ENCODE results near the gene DMAC2.
"Not testable (repeated sequence)": the region's sequence is repeated elsewhere in the genome, so short reads cannot be mapped to it uniquely, and the experiment has no call there.

Gene DMAC2

DNA sequence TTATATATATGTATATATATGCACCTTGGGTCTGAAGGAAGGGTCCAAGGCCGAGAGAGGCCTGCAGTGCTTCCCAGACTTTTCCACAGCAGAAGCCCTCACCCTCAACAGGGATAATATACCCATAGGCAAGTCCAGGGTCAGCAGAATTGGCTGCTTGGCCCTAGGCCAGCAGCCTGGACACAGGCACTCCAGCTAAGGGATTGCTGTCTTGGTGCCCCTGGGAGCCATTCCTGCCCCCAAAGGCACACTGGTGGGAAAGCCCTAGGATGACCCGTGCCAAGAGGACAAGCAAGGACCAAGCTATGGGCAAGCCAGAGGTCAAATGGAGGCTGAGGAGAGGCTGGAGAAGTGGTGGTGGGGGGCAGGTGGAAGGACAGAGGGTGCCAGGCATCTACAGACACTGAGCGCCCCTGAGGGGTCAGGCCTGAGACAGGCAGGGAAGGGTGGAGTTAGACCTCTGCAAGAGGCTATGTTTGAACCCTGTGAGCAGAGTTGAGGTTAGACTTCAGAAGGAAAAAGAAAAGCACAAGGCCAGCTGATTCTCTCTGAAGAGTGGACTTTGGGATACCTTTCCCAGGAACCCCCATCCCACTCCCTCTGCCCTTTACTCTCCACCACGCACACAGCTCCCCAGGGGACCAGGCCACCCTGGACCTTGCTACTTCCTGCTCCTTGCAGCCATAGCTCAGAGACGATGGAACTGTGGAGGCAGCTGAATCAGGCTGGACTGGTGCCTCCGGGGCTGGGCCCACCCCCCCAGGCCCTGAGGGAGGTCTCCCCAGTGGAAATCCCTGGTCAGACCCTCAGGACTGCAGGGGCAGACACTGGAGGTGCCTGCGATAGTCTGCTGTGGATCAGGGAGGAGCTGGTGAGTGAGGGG lies 3.0 kb upstream of the DMAC2 start, which contains the start of gene ERICH4:
ERICH4 (plus strand) TSS at position 684 of the 883 bp plus-strand sequence; CDS start at position 698, 14 bp downstream.
- no peak for DNase-seq

DNA sequence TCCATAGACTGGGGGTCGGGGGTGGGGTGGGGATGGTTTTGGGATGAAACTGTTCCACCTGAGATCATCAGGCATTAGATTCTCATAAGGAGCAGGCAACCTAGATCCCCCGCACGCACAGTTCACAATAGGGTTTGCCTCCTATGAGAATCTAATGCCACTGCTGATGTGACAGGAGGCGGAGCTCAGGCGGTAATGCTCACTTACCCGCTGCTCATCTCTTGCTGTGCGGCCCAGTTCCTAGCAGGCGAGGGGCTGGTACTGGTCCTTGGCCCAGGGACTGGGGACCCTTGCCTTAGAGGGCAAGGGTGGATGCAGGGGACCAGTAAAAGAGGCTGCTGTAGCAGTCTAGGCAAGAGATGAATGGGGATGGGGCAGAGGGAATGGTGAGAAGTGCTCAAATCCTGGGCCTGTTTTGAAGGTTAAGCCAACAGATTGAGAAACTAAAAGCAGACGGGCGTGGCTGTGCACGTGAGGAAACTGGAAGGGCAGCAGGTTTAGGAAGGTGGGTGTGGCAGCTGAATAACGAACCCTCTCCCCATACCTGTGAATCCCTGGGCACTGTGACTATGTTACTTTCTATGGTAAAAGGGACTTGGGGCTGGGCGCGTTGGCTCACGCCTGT lies 1.7 kb upstream of the DMAC2 start:
- DNase-seq: no peak

DNA sequence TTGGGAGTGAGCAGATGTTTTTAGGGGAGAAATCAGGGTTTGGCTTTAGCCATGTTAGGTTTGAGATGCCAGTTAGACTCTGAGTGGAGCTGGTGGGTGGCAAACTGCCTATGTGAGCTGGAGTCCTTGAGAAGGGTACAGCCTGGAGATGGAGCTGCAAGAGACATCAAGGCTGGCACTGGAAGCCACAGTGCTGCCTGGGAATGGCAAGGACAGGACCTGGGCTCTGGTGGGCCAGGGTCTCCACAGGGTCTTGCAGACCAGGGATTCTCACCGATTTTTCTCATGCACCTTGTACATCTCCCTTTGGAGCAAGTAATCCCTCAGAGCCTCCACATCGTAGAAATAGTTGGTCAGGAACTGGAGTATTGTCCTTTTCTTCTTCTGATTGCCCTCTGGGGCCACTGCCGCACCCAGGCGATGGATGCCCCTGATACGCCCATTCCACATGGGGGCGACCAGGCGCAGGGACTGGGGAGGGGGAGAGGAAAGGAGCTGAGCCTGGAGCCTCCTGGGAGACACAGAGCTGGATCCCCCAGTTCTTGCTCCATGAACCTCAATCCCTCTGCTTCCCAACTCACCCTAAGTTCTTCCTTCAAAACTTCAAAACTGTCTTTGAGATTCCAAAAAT lies 1.7 kb downstream of the DMAC2 start:
- DNase-seq: no peak

DNA sequence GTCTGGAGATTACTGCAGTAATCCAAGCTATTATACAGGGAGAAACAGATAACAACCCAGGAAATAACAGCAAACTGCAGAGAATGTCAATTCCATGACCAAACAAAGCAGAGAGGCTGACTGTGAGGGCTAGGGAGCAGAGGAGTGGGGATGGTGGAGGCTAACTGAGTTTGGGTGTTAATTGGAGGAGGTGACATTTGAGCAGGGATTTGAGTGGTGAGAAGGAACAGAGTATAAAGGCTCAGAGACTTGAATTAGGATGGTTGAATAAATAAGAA lies 3.1 kb downstream of the DMAC2 start:
- no peak for DNase-seq

DNA sequence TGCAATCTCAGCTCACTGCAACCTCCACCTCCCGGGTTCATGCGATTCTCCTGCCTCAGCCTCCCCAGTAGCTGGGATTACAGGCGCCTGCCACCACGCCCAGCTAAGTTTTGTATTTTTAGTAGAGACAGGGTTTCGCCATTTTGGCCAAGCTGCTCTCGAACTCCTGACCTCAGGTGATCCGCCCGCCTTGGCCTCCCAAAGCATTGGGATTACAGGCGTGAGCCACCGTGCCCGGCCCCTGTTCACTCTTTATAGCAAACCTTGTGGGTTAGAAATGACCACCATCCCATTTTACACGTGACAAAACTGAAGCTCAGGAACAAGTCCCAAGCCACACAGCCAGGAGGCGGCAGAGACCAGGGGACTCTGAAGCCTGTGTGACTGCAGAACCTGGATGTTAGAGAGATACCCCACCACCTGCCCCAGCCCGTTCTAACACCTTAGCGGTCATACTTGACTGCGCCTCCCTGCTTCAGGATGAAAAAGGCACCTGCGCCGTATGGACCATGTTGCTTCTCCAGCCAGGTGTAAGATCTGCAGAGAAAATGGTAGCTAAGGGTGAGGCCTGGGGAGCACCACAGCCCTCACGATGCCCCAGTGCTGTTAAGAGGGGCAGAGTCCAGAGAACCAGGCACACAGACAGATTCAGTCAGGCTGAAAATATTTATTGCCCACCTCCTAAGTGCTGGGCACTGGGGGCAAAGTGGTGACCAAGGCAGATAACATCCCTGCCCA lies 3.6 kb downstream of the DMAC2 start:
- no peak for DNase-seq

DNA sequence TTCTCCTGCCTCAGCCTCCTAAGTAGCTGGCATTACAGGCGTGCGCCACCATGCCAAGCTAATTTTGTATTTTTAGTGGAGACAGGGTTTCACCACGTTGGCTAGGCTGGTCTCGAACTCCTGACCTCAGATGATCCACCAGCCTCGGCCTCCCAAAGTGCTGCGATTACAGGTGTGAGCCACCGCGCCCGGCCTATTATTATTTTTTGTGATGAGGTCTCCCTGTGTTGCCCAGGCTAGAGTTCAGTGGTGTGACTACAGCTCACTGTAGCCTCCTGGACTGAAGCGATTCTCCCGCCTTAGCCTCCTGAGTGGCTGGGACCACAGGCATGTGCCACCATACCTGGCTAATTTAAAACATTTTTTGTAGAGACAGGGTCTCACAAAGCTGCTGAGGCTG lies 4.3 kb downstream of the DMAC2 start:
- not testable (repeated sequence) for DNase-seq

DNA sequence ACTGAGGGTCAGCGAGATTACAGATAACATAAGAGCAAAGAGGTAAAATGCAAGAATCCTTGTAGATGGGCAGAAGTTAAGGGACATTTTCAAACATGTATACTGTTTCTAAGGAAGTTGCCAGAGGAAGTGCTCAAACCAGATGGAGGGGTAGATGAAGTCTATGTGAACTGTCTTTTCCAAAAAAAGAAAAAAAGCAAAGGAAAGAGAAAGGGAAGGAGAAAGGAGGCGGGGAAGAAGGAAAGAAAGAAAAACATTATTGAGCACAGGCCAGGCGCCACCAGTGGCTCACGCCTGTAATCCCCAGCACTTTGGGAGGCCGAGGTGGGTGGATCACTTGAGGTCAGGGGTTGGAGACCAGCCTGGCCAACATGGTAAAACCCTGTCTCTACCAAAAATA lies 5.3 kb downstream of the DMAC2 start:
- no peak for DNase-seq

DNA sequence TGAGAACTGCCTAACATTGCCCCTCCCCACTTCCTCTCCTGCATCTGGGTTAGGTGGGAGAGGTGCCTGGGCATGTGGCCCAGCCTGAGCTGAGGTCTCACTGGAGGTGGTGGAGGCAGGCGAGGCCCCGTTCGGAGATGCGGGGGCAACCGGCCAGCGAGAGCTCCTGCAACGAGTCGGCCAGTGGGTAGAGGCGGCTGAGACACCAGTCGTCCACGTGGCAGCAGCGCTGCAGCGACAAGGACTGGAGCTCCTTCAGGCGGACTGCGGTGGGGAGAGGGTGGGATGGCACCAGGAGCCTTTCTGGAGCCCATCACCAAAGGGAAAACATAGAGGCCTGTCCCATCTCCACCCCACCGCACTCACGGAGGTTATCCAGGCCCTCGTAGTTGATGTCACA lies 6.5 kb downstream of the DMAC2 start:
- no peak for DNase-seq

DNA sequence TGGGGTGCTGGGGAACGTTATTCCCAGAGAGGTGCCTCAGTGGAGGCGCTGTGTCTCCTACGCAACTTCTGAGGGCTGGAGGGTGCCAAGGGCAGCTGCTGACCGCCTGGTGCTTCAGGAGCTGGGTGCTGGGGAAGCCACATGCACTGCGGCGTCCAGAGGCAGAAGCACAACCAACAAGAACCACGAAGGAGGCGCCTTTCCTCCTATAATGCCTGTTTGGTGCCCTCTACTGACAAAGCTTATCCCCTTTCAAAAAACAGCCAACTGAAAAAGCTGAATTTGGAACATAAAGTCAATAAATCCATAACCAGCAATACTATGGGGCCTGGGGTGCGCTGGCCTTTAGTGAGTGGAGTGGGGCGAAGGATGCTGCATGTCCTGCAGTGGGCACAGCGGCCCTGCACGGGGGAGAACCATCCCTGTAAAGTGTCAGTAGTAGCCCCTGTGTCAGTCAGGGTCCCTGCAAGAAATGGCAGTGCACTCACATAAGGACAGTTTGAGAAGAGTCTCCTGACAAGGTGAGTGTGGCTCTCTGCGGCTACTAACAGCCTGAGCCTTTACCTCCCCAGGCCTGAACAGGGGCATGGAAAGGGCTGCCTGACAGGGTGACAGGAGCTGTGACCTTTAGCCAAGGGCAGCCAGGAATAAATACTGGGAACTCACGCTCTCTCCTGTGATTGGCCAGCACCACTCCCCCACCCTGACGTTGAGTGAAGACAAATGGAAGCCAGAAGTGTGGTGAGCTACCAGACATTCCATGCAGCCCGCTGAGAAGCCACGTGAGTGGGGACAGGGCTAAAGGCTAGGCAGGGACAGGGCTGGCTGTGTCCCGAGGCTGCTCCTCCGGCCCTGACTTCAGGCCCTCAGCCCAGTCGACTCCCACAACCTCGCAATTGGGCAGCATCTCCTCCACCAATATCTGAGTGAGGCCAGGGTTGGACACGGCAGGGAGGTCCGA lies 8.0 kb downstream of the DMAC2 start:
- DNase-seq: peak in 1 of 2 donors; percentile 16

DNA sequence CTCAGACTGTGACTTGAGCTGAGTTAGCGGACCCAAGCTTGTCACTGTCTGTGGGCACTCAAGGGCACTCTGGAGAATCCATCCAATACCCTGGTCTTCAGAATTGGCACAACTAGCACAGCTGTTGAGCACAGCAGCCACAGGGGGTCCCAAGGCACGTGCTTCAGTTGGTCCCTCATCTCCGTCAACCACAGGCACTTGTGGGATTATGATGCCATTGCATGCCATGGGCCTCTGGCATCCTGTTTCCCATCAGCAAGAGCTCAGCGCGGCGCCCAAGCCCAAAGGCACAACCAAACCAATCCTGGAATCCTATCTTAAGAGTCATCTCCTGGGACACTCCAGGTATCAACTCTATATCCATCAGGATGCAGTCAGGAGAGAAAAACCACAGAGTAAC lies 8.8 kb downstream of the DMAC2 start:
- DNase-seq: no peak

DNA sequence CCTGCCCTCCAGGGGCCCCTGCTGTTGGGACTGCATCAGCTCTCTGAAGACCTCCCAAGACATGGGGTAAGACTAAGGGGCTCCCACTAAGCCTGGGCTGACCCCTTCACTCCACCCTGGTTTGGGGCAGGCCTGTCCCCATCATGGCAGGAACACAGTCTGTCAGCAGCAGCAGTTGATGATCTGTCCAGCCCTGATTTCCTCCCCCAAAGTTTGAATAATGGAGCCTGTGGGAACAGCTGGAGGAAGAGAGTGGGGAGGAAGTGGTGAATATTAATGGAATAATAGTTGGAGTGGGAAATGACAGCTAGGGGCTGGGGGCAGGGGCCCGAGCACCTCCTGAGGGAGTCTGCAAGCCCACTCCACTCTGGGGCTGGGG lies 11.2 kb downstream of the DMAC2 start:
- no peak for DNase-seq

DNA sequence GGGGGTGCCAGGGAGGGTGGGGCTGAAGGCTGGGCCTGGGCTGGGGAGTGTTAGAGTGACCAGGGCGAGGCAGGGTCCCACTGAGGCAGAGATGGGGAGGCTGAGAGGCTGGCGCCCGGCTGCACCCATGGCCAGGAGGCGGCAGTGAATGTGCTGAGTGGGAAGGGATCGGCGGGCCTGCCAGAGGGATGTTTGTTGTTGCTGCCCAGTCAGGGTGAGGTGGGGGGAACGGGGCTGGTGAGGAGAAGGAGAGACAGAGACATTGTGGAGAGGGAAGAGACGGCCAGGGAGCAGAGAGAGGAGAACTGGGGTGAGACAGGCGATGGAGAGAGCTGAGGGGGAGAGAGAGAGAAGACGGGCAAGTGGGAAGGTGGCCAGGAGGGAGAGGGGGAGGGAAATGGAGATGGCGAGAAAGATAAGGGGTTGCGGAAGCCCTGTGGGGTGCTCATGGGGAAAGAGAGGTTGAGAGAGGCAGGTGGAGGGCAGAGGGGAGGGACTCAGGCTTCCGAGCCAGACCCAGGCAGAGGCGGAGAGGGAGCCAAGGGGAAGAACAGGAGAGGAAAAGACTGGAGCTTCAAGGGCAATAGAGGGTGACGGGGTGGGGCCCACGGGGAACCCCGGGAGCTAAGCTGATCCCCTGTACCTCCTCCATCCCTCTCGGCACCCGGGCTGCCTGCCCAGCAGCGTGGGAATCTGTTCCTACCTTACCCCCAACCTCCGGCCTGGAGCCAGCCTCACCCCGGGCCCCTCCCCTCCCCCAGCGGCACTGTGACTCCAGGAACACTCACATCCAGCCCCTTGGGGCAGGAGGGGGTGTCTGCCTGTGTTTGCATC lies 11.8 kb downstream of the DMAC2 start:
- no peak for DNase-seq

DNA sequence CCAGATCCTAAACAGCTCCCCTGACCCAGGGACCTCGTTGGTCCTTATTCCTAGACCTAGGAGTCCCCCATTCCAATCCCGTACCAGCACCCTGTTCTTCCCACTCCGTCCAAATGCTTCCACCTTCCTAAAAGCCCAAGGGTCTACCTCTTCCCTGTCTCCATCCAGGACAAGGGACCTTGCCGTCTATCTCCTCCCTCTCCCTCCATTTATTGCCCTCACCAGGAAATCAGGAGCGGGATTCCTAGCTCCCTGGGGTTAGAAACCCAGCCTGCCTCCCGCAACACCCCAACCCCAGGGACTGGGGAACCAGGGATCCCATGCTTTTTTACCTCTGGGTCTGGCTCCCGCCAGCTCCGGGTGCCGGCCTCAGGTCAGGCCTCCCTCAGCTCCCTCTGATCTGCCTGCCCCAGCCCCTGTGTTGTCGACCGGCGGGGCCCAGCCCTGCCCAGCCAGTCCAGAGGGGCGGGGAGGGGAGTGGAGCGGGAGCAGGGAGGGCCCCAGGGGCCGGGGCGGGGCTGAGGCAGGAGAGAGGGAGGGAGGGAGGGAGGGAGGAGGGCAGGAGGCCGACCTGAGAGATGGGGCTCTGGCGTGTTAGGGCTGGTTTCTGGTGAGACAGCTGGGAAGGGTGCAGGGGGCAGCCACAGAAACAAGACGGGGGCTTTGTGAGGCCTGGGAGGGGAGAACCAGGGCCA lies 12.6 kb downstream of the DMAC2 start, which contains the start of gene B3GNT8:
B3GNT8 (minus strand) TSS at position 423 of the 695 bp plus-strand sequence. CDS start 596 bp downstream, outside the sequence.
- no peak for DNase-seq

DNA sequence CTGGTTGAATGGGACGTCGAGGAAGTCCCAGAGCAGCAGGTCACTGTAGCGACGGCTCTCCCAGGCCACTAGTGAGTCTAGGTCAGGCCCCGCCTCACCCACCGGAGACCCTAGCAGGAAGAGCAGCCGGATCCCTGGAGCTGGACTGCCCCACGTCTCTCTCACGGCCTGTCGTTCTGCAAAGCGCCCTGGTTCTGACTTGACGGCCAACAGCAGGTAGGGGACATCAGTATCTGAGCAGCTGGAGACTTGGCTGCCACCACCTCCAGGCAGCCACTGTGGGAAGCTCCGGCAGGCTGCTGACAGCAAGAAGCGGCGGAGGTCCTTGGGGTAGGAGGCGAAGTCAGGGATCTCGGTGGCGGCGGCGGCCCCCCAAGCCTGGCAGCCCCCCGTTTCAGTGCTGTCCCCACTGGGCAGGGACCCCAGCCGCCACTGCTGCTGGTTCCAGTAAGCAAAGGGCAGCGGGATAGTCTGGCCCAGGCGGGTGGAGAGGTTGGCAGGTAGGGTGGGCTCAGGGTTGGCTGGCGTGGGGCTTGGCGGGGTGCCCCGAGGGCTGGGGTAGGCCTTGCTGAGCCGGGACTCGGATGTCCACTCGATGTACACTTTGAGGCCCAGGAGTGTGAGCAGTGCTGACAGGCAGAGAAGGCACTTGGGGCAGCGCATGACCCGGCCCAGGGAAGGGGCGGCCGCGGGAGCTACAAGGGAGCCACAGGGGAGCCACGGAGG lies 13.4 kb downstream of the DMAC2 start:
- no peak for DNase-seq

DNA sequence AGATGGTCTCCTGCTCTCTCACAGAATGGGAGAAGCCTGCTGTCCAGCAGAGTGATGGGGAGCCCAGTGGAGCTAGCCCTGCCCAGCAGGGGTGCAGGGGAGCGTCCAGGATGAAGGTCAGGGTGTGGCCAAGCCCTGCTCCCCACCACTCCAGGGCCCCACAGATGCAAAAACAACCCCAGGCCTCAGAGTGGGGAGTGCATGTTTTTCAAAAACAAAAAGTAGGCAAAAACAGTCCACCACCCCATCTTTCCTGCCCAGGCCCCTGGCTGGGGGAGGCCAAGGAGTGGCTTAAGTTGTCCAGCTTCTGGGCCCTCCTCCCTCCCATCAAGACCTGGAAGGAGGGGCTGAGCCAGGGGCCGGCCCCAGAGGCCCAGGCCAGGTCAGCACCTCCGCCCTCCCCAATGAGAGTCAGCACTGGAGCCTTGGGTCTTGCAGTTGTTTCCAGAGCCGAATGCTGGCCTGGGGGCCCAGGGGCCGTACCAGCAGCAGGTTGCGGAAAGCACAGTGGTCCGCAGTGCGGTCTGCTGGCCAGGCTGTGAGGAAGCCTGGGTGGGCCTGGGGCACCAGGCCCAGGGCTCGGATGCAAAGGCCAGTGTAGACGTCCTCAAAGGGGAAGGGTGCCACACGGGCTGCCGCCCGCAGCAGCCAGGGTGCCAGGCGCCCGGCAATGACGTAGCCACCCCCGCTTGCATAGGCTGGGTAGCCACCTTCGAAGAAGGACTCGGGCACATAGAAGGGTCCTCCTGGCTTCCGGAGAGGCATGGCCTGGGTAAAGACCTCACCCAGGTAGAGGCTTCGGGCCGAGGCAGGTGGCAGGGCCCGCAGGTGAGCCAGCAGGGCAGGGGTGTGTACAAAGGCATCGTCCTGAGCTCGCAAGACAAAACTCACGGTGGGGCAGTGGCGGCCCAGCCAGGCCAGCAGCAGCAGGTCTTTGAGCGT lies 14.3 kb downstream of the DMAC2 start:
- DNase-seq: no peak

DNA sequence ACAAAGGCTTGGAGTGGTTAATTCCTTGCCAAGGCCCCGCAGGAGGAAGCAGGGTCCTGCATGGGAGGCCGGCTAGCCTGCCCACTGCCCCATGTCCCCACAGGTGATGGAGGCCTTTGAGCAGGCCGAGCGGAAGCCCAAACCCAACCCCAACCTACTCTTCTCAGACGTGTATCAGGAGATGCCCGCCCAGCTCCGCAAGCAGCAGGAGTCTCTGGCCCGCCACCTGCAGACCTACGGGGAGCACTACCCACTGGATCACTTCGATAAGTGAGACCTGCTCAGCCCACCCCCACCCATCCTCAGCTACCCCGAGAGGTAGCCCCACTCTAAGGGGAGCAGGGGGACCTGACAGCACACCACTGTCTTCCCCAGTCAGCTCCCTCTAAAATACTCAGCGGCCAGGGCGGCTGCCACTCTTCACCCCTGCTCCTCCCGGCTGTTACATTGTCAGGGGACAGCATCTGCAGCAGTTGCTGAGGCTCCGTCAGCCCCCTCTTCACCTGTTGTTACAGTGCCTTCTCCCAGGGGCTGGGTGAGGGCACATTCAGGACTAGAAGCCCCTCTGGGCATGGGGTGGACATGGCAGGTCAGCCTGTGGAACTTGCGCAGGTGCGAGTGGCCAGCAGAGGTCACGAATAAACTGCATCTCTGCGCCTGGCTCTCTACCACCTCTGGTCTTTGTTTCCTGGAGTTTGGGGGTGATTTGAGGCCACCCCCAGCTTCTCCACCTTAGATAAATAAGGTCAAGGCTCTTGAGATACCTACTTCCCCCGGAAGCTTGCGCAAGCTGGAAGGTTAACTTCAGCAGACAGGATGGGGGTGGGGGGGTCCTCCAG lies 15.2 kb downstream of the DMAC2 start:
- no peak for DNase-seq

DNA sequence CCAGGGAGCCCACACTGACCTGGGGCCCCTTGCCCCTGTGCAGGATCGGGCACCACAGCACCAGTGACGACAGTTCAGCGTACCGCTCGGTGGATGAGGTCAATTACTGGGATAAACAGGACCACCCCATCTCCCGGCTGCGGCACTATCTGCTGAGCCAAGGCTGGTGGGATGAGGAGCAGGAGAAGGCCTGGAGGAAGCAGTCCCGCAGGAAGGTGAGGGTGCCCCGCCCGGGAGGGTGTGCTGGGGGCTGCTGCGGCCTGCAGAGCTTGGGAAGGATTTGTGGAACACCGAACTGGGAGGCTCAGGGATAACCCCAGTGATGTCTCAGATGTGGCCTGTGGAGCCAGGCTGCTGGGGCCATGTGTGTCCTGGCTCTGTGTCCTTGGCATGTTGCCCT lies 16.8 kb downstream of the DMAC2 start:
- no peak for DNase-seq

DNA sequence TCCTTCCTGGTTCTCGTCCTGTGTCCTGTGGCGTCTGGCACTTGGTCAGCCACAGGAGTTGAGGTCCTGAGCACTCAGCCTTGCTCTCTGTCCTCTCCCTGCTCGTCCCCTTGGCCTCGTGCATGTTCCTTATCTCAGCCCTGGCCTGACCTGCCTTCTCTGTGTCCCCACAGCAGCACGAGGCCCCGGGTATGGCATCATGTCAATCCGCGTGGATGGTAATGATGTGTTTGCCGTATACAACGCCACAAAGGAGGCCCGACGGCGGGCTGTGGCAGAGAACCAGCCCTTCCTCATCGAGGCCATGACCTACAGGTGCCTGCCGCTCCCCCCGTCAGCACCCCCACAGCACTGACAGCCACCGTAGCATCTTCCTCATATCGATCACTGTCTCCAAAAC lies 17.3 kb downstream of the DMAC2 start:
- DNase-seq: no peak
